Activated T-helper 1 cell treated with Interleukin-2 at 50 U/mL for 16 hours (primary cell): ENCODE data around the gene DMRTA2.

Experiments used
- DNase-seq: peaks from one replicate; pipeline ENCODE4 v3.0.0-alpha.2; 2020; ENCODE audit warnings: low read depth

DMRTA2 gene

GRCh38 chr1:50373532-50373931 lies 49.7 kb downstream of the DMRTA2 start:
- no peak for DNase-seq

DNA sequence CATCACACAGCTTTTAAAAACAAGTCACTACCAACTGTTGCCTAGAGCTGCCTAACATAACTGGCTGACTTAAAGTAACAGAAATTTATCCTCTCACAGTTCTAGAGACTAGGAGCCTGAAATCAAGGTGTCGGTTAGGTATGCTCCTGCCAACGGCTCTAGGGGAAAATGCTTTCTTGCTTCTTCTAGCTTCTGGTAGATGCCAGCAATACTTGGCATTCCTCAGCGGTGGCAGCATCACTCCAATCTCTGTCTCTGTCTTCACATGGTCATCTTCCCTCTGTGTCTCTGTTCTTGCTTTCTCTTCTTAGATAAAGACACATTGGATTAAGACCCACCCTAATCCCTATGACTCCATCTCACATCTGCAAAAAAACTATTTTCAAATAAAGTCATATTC lies 51.5 kb downstream of the DMRTA2 start:
- DNase-seq = no peak

GRCh38 chr1:50369830-50370229 lies 53.4 kb downstream of the DMRTA2 start:
- DNase-seq = no peak

- no peak for DNase-seq
Observed at GRCh38 chr1:50369008-50369634, 54.1 kb downstream of the DMRTA2 start.

- DNase-seq = no peak
Observed at GRCh38 chr1:50368179-50369007, 54.9 kb downstream of the DMRTA2 start.
